Measurements from ENCODE around the gene CTRB1. TPM values are rescaled to one million over a fixed set of nuclear protein-coding genes. Genes with fewer than 3 reads are reported as not detected.
A peak's percentile ranks its signal among the peaks of the same experiment; 100 is the strongest.

The CTRB1 gene
- total and polyA plus RNA-seq, 2 of the 13 experiments (the other 11 are each of a cell fraction or from before 2014, with no cell fraction given): not detected

GRCh38 chr16:75262104-75262799 is 43.5 kb downstream of the CTRB1 start (continued):
- TF ChIP-seq ZNF646 (CRISPR knock-in tag; IDR thresholded peaks at IDR 0.05) (no peak), BCL3 (CRISPR knock-in tag; IDR thresholded peaks at IDR 0.05) (peak; percentile 72; the same call in 1 of the 2 replicates), ZNF691 (CRISPR knock-in tag; IDR thresholded peaks at IDR 0.05; ENCODE audit: borderline replicate concordance, low read depth) (peak; percentile 93), HES4 (CRISPR knock-in tag; IDR thresholded peaks at IDR 0.05; ENCODE audit: borderline replicate concordance) (no peak), ZNF629 (CRISPR knock-in tag; conservative IDR thresholded peaks at IDR 0.05) (peak; percentile 68), ZNF562 (CRISPR knock-in tag; IDR thresholded peaks at IDR 0.05; ENCODE audit: borderline replicate concordance) (no peak), ZNF513 (CRISPR knock-in tag; conservative IDR thresholded peaks at IDR 0.05) (no peak), MYPOP (CRISPR knock-in tag; IDR thresholded peaks at IDR 0.05) (peak; percentile 71; the same call in 1 of the 2 replicates), MIXL1 (CRISPR knock-in tag; IDR thresholded peaks at IDR 0.05) (0 out of 2 replicates have a peak, but pooled peaks have one; percentile 13), ZNF335 (CRISPR knock-in tag; IDR thresholded peaks at IDR 0.05) (peak; percentile 82), ZNF280D (CRISPR knock-in tag; IDR thresholded peaks at IDR 0.05) (0 out of 2 replicates have a peak, but pooled peaks have one; percentile 52), SMYD3 (CRISPR knock-in tag; IDR thresholded peaks at IDR 0.05) (0 out of 2 replicates have a peak, but pooled peaks have one; percentile 81), NFE2 (CRISPR knock-in tag; IDR thresholded peaks at IDR 0.05) (no peak), NFYC (CRISPR knock-in tag; IDR thresholded peaks at IDR 0.05) (peak; percentile 42)
